GM13977 (cell line): ENCODE data around the gene LHX3.

Experiments
- DNase-seq: peaks from one replicate; pipeline ENCODE4 v3.0.0; 2012; ENCODE audit warnings: low spot score
- CTCF ChIP-seq: IDR thresholded peaks from 2 replicates; pipeline ENCODE4 v1.5.1; 2012; ENCODE audit warnings: mild to moderate bottlenecking, control low read depth; ENCODE audit not compliant: insufficient read depth; ENCODE audit errors: extremely low read depth, missing control alignments
- in situ Hi-C: fragments of 300-500 bp; cut with MboI; formaldehyde crosslinking; loops from one replicate; pipeline ENCODE4 v1.12.0; 2022; ENCODE audit warnings: low sequenced_read_pairs, low pct_unique_long_range_greater_than_20kb, mixed read lengths, inconsistent platforms; ENCODE audit not compliant: unreplicated experiment

The LHX3 gene

GRCh38 chr9:136182850-136183422, 22.0 kb downstream of the LHX3 start:
- in situ Hi-C loops: no loop called here
- no peak for DNase-seq
- TF ChIP-seq CTCF: no peak

GRCh38 chr9:136182420-136182787, 22.5 kb downstream of the LHX3 start:
- no peak for DNase-seq
- no peak for TF ChIP-seq CTCF
- in situ Hi-C loops: no loop called here

GRCh38 chr9:136181784-136182419, 23.0 kb downstream of the LHX3 start:
- in situ Hi-C loops: no loop called here
- no peak for DNase-seq
- TF ChIP-seq CTCF: no peak

- TF ChIP-seq CTCF: no peak
- in situ Hi-C loops: no loop called here
- DNase-seq: no peak
These were observed 24.3 kb downstream of the LHX3 start for GRCh38 chr9:136180586-136180985.

- TF ChIP-seq CTCF: no peak
- in situ Hi-C loops: no loop called here
- DNase-seq: no peak
These were observed 25.2 kb downstream of the LHX3 start for GRCh38 chr9:136179761-136180160.

GRCh38 chr9:136179101-136179616, 25.8 kb downstream of the LHX3 start:
- no peak for TF ChIP-seq CTCF
- in situ Hi-C loops: no loop called here
- DNase-seq: no peak

GRCh38 chr9:136178773-136179075, 26.2 kb downstream of the LHX3 start:
- no peak for TF ChIP-seq CTCF
- in situ Hi-C loops: no loop called here
- DNase-seq: no peak
